ENCODE data around the gene TAL1.

GRCh38 chr1:47226121-47226838 is 5.7 kb downstream of the TAL1 start:
- TF ChIP-seq CTCF (IDR thresholded peaks at IDR 0.05) (no peak), ZFX (IDR thresholded peaks at IDR 0.05; ENCODE audit: borderline replicate concordance) (no peak)
